HG03064 (cell line): ENCODE results near the gene TSPAN16.

Experiments used
- ATAC-seq: cut with Tn5 transposase; IDR thresholded peaks from one replicate; pipeline ENCODE4 v1.9.1; 2021; ENCODE audit warnings: low read depth; ENCODE audit not compliant: unreplicated experiment

TSPAN16 gene

DNA sequence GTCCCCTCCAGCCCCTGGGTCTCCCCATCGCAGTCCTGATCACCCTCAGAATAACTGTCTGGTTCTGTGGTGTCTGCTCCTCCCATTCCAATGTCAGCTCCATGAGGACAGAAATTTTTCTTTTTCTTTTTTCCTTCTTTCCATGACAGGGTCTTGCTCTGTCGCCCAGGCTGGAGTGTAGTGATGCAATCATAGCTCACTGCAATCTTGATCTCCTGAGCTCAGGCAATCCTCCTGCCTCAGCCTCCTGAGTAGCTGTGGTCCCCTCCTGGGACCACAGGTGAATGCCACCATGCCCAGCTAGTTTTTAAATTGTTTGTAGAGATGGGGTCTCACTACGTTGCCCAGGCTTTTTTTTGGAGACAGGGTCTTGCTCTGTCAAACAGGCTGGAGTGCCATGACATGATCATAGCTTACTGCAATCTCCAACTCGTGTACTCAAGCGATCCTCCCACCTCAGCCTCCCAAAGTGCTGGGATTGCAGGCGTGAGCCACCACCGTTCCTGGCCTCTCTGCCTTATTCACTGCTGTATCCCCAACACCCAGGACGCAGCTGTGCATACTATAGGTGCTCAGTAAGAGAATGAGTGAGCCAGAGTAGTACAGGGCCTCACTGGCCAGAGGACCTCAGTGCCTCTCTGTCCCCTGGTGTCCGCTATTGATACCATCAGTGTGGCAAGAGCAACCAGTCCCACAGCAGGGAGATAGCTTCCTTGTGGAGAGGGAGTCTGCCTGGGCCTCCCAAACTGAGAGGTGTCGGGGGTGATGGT, 28.5 kb upstream of the TSPAN16 start:
- ATAC-seq, result no peak

GRCh38 chr19:11268783-11269267, 27.1 kb upstream of the TSPAN16 start:
- ATAC-seq, result no peak

DNA sequence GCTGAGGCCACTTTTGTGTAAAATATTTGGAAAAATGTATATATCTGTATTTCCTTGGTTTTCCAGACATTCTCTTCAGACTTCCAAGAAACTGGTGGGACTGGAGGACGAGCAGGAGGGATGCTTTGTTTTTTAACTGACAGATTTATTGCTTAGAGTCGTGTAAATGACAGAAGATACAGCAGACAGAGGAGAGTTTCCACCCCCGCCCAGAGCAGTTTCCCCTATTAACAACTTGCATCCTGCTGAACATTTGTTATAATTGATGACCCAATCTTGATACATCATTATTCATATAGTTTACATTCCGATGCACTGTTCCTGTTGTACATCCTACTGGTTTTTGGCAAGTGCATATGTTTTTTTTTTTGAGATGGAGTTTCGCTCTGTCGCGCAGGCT, 26.6 kb upstream of the TSPAN16 start:
- no peak for ATAC-seq

GRCh38 chr19:11273296-11273695, 22.7 kb upstream of the TSPAN16 start:
- no peak for ATAC-seq

GRCh38 chr19:11273989-11274388, 22.0 kb upstream of the TSPAN16 start:
- no peak for ATAC-seq

GRCh38 chr19:11274533-11275086, 21.4 kb upstream of the TSPAN16 start:
- ATAC-seq, result no peak

DNA sequence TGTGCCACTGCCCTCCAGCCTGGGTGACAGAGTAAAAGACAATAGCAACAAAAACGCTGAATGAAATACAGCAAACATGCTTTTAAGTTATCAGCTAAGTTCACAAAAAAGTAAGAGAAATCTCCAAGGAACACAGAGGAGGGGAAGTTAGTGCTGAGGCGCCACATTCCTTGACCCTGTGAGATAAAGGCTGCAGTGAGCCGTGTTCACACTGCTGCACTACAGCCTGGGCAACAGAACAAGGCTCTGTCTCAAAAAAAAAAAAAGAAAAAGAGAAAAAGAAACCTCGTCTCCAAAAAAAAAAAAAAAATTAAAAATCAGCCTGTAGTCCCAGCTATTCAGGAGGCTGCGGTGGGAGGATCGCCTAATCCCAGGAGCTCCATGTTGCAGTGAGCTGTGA, 17.3 kb upstream of the TSPAN16 start:
- ATAC-seq, result no peak

DNA sequence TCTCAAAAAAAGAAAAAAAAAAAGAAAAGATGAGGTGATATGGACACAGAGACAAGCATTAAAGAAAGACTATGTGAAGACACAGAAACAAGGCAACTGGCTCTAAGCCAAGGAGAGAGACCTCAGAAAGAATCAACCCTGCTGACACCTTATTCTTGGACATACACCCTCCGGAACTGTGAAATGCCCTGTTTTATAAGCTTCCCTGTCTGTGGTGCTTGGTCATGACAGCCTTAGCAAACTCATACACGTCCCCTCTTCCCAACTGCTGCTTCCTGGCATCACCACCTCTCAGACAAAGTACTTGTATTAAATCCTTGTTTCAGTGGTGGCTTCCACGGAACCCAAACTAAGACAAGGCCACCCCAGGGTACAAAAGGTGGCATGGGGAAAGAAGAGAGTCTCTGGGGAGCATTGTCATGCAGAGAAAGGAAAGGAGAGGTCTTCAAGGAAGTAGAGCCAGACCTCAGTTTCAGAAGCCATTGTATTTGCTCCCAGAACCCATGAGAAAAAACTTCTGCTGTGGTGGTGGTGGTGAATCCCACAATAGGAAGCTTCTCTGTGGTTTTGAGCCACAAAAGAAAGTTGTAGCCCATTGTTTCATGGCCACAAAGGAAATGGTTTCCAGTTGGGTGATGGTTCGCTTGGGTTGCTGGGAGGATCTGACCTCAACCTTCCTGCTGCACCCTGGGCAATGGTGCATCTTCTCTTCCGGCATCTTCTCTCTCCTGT, 16.3 kb upstream of the TSPAN16 start:
- ATAC-seq, result no peak

DNA sequence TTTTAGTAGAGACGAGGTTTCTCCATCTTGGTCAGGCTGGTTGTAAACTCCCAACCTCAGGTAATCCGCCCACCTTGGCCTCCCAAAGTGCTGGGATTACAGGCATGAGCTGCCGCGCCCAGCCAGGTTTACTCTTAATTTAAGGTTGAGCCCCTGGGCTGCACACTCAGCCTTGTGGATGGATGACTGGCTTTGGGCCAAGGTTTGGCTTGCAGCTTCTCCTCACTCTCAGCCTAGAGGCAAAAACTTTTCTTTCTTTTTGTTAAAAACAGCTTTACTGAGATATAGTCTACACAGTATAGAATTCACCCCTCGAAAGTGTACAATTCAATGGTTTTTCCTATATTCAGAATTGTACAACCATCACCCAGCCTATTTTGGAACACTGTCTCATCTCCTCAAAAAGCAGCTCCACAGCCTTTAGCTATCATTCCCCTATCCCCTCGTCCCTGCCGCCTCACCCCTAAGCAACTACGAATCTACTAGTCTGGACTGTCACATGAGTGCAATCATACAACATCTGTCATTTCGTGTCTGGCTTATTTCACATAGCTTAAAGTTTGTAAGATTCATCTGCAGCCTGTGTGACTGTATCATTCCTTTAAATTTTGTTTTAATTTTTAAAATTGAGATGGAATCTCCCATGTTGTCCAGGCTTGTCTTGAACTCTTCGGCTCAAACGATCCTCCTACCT, 14.5 kb upstream of the TSPAN16 start:
- no peak for ATAC-seq

DNA sequence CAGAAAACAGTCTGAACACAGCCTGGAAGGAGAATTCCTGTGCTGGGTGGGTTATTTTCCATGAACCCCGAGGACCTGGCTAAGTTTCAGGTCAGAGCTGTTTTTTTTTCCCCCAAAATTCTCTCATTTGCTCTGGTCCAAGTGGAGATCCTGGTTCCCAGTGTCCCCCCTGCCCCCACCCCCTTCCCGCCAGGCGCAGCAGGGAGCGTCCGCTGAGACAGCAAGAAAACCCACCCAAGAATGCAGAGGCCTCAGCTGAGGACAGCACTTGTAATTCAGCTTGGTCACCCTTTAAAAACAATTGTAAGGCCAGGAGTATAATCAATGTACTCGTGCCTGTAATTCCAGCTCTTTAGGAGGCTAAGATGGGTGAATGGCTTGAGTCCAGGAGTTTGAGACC, 11.4 kb upstream of the TSPAN16 start:
- no peak for ATAC-seq

DNA sequence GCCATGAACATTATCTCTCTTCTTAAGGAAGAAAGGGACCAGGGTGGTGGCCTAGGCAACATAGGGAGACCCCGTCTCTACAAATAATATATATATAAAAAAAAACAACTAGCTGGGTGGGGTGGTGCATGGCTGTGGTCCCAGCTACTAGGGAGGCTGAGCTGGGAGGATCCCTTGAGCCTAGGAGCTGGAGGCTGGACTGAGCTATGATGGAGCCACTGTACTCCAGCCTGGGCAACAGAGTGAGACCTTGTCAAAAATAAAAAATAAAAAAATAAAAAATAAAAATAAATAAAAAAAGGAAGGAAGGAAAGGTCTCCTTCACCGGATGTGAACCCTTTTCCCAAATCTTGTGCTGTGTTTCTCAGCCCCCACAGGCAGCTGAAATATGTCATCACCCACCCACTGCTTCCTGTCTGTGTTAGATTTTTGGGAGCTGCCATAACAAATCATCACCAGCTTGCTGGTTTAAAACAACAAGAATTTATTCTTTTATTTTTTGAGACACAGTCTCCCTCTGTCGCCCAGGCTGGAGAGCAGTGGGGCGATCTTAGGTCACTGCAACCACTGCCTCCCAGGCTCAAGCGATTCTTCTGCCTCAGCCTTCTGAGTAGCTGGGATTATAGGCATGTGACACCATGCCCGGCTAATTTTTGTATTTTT, 9.5 kb upstream of the TSPAN16 start:
- no peak for ATAC-seq

DNA sequence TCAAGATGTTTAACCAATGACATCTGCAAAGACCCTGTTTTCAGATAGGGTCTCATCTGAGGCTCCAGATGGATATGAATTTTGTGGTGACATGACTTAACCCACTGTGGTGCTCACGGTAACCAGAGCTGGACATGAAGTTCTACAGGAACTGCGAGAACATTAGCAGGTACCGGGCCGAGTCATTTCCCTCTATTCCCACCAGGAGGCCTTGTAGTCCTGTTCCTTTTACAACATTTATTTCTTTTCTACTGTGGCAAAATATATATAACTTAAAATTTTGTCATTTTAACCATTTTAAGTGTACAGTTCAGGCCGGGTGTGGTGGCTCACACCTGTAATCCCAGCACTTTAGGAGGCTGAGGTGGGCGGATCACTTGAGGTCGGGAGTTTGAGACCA, 7.6 kb upstream of the TSPAN16 start:
- ATAC-seq, result no peak

DNA sequence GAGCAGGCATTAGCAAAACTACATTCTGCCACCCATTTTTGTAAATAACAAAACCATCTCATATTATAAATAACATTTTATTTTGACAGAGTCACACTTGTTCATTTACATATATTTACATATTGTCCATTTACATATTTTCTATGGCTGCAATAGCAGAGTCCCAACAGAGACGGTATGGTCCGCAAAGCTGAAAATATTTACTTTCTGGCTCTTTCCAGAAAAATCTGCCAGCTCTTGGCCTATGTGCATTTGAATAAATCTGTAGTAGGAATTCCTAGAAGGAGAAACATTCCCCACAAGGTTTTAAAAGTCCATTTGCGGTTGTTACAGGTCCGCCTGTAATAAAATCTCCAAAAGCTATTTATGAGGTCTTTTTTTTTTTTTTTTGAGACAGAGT, 5.7 kb upstream of the TSPAN16 start:
- ATAC-seq, result no peak

DNA sequence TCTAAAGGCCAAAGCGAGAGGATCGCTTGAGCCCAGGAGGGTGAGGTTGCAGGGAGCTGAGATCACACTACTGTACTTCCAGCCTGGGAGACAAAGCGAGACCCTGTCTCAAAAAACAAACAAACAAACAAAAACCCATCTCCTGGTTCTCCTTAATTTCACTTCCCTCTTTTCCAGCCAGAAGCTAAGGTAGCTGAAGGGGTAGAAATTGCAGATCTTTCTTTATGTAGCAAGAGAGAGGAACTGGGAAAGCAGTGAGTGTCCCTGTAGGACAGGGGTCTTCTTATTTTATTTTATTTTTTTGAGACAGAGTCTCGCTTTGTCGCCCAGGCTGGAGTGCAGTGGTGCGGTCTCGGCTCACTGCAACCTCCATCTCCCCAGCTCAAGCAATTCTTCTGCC, 4.5 kb upstream of the TSPAN16 start:
- no peak for ATAC-seq

GRCh38 chr19:11291991-11292390, 4.0 kb upstream of the TSPAN16 start:
- no peak for ATAC-seq

DNA sequence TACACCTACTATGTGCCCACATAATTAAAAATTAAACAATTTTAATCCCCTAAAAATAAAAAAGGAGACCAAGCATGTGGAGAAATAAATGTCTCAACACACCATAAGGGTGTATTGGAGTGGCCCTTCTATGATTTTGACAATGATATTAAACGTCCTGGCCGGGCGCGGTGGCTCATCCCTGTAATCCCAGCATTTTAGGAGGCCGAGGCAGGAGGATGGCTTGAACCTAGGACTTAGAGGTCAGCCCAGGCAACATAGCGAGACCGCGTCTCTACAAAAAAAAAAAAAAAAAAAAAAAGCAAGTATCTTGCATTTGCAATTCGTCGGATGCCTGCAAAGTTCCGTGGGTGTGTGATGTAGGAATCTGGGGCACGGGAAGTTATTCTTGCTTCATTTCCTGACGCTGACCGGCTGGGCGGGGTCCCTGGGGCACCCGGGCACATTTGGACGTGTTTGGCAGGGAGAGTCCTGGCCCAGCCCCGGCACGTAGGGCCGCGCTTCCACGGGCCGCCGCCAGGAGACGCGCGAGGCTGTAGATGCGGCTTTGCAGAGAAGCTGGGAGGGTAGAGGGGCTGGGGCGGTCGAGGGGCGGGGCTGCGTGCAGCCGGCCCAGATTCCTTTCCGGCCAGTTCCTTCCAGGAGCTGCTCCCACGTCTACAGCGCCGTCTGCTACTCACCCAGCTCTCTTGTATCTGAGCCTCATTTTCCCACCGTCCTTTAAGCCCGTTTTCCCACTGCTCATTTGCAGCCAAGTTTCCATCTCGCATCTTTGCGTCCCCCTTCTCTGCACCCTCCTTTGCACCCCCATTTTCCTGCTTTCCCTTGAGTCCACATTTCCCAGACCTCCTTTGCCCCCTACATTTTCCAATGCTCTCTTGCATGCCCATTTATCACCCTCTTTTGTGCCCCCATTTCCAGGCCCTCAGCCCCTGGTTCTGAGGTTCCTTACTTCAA, 2.2 kb upstream of the TSPAN16 start:
- ATAC-seq, result peak; percentile 63

DNA sequence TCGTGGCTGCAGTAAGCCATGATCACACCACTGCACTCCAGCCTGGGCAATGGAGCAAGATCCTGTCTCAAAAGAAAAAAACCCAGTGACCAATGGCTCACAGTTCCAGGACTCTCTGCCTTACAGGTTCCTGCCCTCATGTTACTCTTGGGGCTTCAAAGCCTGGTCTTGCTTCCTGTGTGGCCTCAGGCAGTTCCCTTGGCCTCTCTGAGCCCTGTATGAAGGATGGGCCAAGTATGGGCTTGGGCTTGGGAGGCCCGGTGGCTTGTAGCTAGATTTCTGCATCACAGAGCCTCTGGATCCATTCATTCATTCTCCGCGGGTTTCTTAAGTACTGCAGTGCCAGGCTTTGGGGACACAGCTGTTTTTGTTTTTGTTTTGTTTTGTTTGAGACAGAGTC, 780 bp upstream of the TSPAN16 start:
- no peak for ATAC-seq

DNA sequence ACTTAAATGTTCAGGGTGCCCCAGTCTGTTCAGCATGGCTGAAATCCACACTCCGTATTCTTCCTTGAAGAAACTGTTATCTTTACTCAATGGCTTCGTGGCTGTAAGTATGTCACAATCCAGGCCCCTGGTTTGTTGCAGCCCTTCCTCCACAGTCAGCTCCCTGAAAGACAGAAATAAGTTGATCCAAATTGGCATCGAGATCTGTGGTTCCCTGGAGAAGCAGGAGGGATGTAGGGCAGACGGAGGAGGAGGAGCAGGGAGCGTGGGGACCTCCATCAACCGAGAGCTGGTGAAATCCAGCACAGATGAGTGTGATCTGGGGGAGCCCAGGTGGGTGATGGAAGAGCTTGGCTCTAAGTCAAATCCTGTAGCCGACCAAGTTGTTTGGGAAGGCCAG, 304 bp downstream of the TSPAN16 start:
- ATAC-seq, result no peak

DNA sequence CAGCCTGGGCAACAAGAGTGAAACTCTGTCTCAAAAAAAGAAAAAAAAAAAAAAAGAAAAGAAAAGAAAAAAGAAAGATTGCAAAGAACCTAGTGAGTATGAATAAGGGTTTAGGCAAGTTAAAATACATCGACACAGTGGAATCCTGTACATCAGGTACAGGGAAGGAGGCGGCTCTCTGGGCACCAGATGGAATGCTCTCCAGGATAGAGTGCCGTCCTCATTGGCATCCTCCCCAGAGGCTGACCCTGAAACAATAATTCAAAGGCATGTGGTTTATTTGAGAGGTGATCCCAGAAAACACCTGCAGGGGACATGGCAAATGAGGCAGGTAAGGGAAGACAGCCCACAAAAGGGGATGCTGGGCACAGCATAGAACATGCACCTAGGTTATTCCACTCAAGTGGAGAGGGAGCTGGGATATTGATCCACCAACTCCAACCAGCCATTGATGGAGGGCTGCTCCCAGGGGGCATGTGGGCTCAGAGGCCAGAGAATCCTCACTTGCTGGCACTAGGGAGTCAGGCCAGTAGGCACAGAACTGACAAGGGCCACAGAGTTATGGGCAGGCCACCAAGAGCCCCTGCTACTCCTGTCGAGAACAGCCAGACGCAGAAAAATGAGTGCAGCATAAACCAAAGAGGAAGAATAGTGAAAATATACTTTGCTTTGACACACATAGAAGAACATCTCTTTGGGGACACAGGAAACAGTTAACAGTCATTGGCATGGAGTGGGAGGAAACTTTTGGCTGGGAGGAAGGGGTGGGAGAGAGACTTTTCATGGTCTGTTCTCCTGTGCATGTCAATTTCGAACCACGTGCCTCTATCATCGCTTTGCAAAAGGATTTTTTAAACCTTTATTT, 4.2 kb downstream of the TSPAN16 start:
- ATAC-seq, result no peak
